T-helper 2 cell treated with Interferon-gamma antibody and Interleukin-4, amounts not matched to agents 100 ng/mL and 5 ng/mL, for 36 hours (primary cell): ENCODE results near the gene MT1G. TPM values are rescaled to one million over a fixed set of nuclear protein-coding genes. Genes with fewer than 3 reads are reported as not detected.
"Not testable (repeated sequence)": the region's sequence is repeated elsewhere in the genome, so short reads cannot be mapped to it uniquely, and the experiment has no call there.

Source experiments
- intact Hi-C: fragments of 100-400 bp; cut with micrococcal nuclease; formaldehyde crosslinking; loops from one replicate; pipeline ENCODE4 v1.15.1; 2023
- total RNA-seq: library from RNA; stranded (reverse); gene quantifications from 2 replicates; pipeline ENCODE4 v1.2.3, GENCODE V29; 2022

Gene MT1G
- total RNA-seq, 1 donor from 2014 or later: 30.1 TPM

GRCh38 chr16:56684926-56685590, 17.2 kb upstream of the MT1G start:
- intact Hi-C loops: loop anchor here (5.0 kb wide), 1 partner anchor 43 kb away; no protein-coding TSS in a partner anchor

- intact Hi-C loops: loop anchor here (5.0 kb wide), 1 partner anchor 42 kb away; no protein-coding TSS in a partner anchor
These were observed 16.5 kb upstream of the MT1G start for GRCh38 chr16:56684256-56684925.

GRCh38 chr16:56683424-56684172, 15.7 kb upstream of the MT1G start:
- intact Hi-C loops: loop anchor here (2.0 to 5.0 kb wide), 2 partner anchors 25 to 41 kb away; no protein-coding TSS in a partner anchor

GRCh38 chr16:56682703-56683397, 15.0 kb upstream of the MT1G start:
- intact Hi-C loops: loop anchor here (1.0 to 5.0 kb wide), 6 partner anchors 19 to 106 kb away; partner anchors contain the start of genes MT1E and MT2A

- intact Hi-C loops: loop anchor here (1.0 to 5.0 kb wide), 6 partner anchors 20 to 105 kb away; partner anchors contain the start of genes MT1E and MT2A
These were observed 14.3 kb upstream of the MT1G start, which contains the start of gene MT1X for GRCh38 chr16:56681939-56682702. TSS of gene MT1X (plus strand) at chr16:56682470. CDS start at chr16:56682541, 71 bp downstream.

- intact Hi-C loops: loop anchor here (5.0 kb wide), 1 partner anchor 38 kb away; no protein-coding TSS in a partner anchor
These were observed 12.0 kb upstream of the MT1G start for GRCh38 chr16:56679818-56680217.

GRCh38 chr16:56679078-56679730, 11.3 kb upstream of the MT1G start:
- intact Hi-C loops: no loop called here

GRCh38 chr16:56677474-56677873, 9.6 kb upstream of the MT1G start:
- intact Hi-C loops: no loop called here

- intact Hi-C loops: no loop called here
These were observed 7.9 kb upstream of the MT1G start for GRCh38 chr16:56675685-56676210.

- intact Hi-C loops: not testable (repeated sequence)
These were observed 6.7 kb upstream of the MT1G start for GRCh38 chr16:56674570-56674969.

- intact Hi-C loops: no loop called here
These were observed 6.1 kb upstream of the MT1G start for GRCh38 chr16:56673921-56674320.

GRCh38 chr16:56672761-56673536, 5.1 kb upstream of the MT1G start:
- intact Hi-C loops: no loop called here

- intact Hi-C loops: not testable (repeated sequence)
These were observed 4.3 kb upstream of the MT1G start for GRCh38 chr16:56672171-56672570.

- intact Hi-C loops: not testable (repeated sequence)
These were observed 3.8 kb upstream of the MT1G start for GRCh38 chr16:56671691-56672090.

GRCh38 chr16:56670620-56670934, 2.7 kb upstream of the MT1G start:
- intact Hi-C loops: no loop called here

- intact Hi-C loops: no loop called here
These were observed 2.2 kb upstream of the MT1G start for GRCh38 chr16:56669840-56670619.

GRCh38 chr16:56669005-56669839, 1.4 kb upstream of the MT1G start, which contains the start of gene MT1H:
TSS of gene MT1H (plus strand) at chr16:56669814. CDS start at chr16:56669885, 71 bp downstream.
- intact Hi-C loops: no loop called here
